Measurements from ENCODE around the gene NKX6-1. TPM values are rescaled to one million over a fixed set of nuclear protein-coding genes. Genes with fewer than 3 reads are reported as not detected.

NKX6-1 gene
- total RNA-seq, 1 experiment from 2014 or later: 1.1 TPM

GRCh38 chr4:84481077-84481859, 17.8 kb downstream of the NKX6-1 start:
- CTCF ChIA-PET: interaction anchor here (0.6 kb wide), 1 partner anchor 110 kb away, joined by 8 read pairs; no protein-coding TSS in a partner anchor
- POLR2A ChIA-PET: no interaction called here

DNA sequence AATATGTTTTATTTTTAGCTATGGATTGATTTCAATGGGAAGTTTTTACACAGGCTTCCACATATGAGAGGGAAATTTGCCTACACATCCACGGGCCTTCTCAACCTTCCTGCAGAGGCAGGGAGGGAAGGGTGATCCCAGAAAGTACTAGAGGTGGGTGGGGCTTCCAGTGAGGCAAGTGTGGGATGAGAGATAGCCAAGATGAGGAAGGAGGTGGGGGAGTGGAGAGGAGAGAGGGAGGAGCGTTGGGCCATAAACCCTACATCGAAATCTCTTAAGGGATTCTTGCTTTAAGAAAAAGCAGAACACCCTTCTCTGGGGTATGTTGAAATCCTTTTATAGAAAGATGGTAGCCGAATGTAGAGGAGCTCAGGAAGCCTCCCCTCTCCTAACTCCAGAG, 19.0 kb downstream of the NKX6-1 start:
- H3K27ac ChIP-seq (ENCODE audit: low read length): no peak overlapping the region
- intact Hi-C loops (cut with micrococcal nuclease; ENCODE audit: unreplicated experiment): no loop called here
- no peak overlapping the region for H3K4me3 ChIP-seq (ENCODE audit: low read depth in 2 of 2, low read length in 2 of 2)
- H3K36me3 ChIP-seq (ENCODE audit: control insufficient read depth, insufficient read depth, low read length): no peaks in the 10 kb centered on the region
- TF ChIP-seq, protein P1, sequence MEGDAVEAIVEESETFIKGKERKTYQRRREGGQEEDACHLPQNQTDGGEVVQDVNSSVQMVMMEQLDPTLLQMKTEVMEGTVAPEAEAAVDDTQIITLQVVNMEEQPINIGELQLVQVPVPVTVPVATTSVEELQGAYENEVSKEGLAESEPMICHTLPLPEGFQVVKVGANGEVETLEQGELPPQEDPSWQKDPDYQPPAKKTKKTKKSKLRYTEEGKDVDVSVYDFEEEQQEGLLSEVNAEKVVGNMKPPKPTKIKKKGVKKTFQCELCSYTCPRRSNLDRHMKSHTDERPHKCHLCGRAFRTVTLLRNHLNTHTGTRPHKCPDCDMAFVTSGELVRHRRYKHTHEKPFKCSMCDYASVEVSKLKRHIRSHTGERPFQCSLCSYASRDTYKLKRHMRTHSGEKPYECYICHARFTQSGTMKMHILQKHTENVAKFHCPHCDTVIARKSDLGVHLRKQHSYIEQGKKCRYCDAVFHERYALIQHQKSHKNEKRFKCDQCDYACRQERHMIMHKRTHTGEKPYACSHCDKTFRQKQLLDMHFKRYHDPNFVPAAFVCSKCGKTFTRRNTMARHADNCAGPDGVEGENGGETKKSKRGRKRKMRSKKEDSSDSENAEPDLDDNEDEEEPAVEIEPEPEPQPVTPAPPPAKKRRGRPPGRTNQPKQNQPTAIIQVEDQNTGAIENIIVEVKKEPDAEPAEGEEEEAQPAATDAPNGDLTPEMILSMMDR (IDR thresholded peaks at IDR 0.05): no peak
- no peak for TF ChIP-seq POLR2AphosphoS5 (IDR thresholded peaks at IDR 0.05; ENCODE audit: low read depth, low read length)
- no peak for TF ChIP-seq REST (IDR thresholded peaks at IDR 0.05; ENCODE audit: insufficient read depth in 1 of 2, low read depth in 2 of 2, low read length in 1 of 2)
- no peak for TF ChIP-seq TCF7L2 (IDR thresholded peaks at IDR 0.05; ENCODE audit: low read depth, low read length)
- TF ChIP-seq SIN3A (IDR thresholded peaks at IDR 0.05; ENCODE audit: borderline replicate concordance, insufficient read depth, low read depth, low read length): no peak
- in situ Hi-C loops (cut with HindIII; ENCODE audit: low pct_unique_long_range_greater_than_20kb, low sequenced_read_pairs): no loop called here
- no peaks in the 10 kb centered on the region for H3K9me3 ChIP-seq (ENCODE audit: control insufficient read depth, insufficient read depth, low read depth, low read length)
- BruUV-seq (replicated peaks): no TSS peak
- ChIA-PET CTCF (no interaction called here), POLR2A (no interaction called here)
- no peaks in the 10 kb centered on the region for H3K4me1 ChIP-seq (ENCODE audit: control insufficient read depth, insufficient read depth, low read length)
- no peak for ATAC-seq
- DNase-seq (ENCODE audit: low read depth, low spot score): no peak
- no peaks in the 10 kb centered on the region for H3K27me3 ChIP-seq (ENCODE audit: control insufficient read depth, insufficient read depth, low read length)

More at GRCh38 chr4:84481077-84481859, 17.8 kb downstream of the NKX6-1 start:
- Histone ChIP-seq H3K9me3 (ENCODE audit: control insufficient read depth, insufficient read depth, low read depth, low read length) (no peaks in the 10 kb centered on the region), H3K27ac (ENCODE audit: low read length) (no peak overlapping the region), H3K27me3 (ENCODE audit: control insufficient read depth, insufficient read depth, low read length) (no peaks in the 10 kb centered on the region), H3K4me3 (ENCODE audit: low read depth in 2 of 2, low read length in 2 of 2) (no peak overlapping the region), H3K36me3 (ENCODE audit: control insufficient read depth, insufficient read depth, low read length) (no peaks in the 10 kb centered on the region), H3K4me1 (ENCODE audit: control insufficient read depth, insufficient read depth, low read length) (no peaks in the 10 kb centered on the region)
- TF ChIP-seq REST (IDR thresholded peaks at IDR 0.05; ENCODE audit: insufficient read depth in 1 of 2, low read depth in 2 of 2, low read length in 1 of 2): no peak
- TF ChIP-seq SIN3A (IDR thresholded peaks at IDR 0.05; ENCODE audit: borderline replicate concordance, insufficient read depth, low read depth, low read length): no peak
- no peak for TF ChIP-seq POLR2AphosphoS5 (IDR thresholded peaks at IDR 0.05; ENCODE audit: low read depth, low read length)
- TF ChIP-seq, protein P1 (IDR thresholded peaks at IDR 0.05): no peak
- TF ChIP-seq TCF7L2 (IDR thresholded peaks at IDR 0.05; ENCODE audit: low read depth, low read length): no peak
- in situ Hi-C loops (cut with HindIII; ENCODE audit: low pct_unique_long_range_greater_than_20kb, low sequenced_read_pairs) (no loop called here), intact Hi-C loops (cut with micrococcal nuclease; ENCODE audit: unreplicated experiment) (no loop called here)
- ATAC-seq (no peak), DNase-seq (ENCODE audit: low read depth, low spot score) (no peak)
- no TSS peak for BruUV-seq (replicated peaks)

All from Panc1 (cell line).